ENCODE measurements around the gene EXD3.
A peak's percentile ranks its signal among the peaks of the same experiment; 100 is the strongest.
"Not testable (repeated sequence)": the region's sequence is repeated elsewhere in the genome, so short reads cannot be mapped to it uniquely, and the experiment has no call there.

Gene EXD3, protein sequence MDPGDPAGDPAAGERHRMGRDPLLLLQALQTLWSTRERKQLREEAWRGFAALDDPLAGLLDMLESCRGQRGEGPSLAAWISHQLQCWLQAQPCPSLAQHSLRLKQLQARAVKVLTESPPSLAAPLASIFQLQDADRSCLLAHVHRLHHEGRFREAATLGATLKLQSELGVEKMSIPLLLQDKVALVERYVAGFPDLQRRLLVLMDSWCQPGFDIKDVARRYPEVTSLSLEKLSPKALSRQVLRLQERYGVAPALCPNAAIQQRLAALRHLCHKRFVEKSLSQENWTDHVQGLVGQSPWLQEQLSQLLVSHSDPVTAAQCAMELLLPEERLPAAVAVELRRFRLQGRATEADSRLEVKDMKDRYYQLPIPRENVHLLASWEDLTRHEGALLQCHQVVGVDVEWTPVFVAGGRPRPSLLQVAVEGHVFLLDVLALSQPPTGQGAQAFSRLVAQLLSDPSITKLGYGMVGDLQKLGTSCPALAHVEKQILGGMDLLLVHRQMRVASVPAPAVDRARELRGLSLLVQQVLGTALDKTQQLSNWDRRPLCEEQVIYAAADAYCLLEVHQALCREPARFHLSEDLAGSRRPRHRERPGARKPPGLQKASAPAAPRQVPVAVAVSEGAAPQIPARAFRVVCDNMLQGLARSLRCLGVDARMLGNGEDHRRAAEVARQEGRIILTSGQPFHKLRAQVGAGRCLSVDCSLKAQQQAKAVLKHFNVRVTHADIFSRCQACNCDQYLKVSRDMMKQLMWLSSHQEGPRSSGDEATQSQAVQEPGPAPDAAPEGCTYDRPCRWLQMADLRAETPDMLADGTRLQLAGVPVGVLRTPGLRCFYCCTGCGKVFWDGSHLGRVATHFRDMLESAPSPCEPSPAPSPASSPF

DNA sequence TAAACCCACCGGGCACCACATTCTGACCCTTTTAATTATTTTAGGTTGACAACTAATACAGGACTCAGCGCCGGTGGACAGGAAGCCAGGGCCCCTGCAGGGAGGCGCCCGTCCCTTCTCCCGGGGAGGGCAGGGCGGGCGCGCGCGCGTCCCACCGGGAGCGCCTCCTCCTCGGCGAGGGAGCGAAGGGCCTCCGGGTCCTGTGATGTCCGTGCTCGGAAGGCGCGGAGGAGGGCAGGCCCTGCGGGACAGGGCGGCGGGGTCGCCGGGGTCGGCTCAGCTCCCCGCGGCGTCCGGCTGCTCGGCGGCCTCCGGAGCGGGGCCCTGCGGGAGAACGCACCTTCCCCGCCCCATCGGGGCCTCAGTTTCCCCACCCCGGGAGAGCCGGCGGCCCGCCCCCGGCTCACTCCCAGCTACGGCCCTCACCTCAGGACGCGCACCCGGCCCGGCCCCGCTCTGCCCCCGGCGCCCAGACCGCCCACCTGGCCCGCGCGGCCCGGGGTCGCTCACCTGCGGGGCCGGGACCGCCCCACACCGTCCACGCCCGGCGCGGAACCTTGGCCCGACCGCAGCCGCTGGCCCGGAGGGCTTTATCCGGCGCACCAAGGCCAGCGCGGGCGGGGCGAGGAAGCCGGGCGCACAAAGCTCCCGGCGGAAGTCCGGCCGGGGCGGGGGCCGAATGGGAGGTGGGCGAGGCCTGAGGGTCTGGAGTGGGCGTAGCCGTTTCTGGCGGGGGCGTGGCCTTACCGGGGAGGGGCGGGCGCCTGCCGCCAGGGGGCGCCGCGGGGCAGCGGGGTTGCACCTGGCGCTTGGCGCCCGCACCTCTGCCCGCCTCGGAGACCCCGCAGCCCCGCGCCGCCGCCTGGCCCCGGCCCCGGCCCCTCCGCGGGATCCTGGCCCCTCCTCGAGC is at the start of gene EXD3, which contains the start of gene NOXA1:
Gene EXD3 (minus strand): TSS at position 559 of the 910 bp plus-strand sequence. CDS start 27,805 bp downstream, outside the sequence.
Gene NOXA1 (plus strand): TSS at position 790 of the 910 bp plus-strand sequence. CDS start 137 bp downstream, outside the sequence.
- peak; percentile 95 for DNase-seq

GRCh38 chr9:137470785-137471184 is 47.8 kb upstream of the EXD3 start:
- DNase-seq: no peak

DNA sequence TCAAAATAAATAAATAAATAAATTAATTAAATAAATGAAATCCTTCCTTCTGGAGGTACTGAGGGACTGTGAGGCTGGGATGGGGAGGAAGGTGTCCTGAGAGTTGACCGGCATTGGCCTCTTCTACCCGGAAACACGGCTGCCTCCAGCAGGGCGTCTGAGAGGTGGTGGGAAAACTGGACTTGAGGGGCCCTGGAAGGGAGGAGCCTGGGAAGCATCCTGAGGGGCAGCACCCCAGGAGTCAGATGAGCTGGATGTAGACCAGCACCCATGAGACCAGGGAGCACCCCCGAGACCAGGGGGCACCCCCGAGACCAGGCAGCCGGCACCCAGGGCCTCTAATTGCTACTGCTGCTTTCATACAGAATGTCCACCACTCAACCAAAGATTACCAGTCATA is 44.9 kb upstream of the EXD3 start:
- DNase-seq: no peak

DNA sequence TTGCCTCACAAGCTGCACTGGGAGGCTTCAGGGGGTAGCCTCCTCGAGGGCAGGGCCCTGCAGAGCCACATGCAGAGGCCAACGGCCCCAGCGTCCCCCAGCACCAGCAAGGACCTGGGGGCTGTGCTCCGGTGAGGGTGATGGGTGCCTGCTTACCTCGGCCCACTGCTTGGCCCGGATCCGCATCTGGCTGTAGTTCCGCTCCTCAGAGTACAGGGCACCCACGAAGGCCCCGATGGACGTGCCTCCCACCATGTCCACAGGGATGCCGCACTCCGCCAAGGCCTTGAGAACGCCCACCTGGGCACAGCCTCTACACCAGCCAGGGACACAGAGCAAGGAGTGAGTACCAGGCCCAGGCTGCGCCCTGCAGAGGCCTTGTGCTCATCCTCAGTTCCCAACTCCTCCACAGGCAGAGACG is 44.2 kb upstream of the EXD3 start:
- DNase-seq: no peak

- DNase-seq: not testable (repeated sequence)
Observed at GRCh38 chr9:137466389-137467085, 43.6 kb upstream of the EXD3 start.

DNA sequence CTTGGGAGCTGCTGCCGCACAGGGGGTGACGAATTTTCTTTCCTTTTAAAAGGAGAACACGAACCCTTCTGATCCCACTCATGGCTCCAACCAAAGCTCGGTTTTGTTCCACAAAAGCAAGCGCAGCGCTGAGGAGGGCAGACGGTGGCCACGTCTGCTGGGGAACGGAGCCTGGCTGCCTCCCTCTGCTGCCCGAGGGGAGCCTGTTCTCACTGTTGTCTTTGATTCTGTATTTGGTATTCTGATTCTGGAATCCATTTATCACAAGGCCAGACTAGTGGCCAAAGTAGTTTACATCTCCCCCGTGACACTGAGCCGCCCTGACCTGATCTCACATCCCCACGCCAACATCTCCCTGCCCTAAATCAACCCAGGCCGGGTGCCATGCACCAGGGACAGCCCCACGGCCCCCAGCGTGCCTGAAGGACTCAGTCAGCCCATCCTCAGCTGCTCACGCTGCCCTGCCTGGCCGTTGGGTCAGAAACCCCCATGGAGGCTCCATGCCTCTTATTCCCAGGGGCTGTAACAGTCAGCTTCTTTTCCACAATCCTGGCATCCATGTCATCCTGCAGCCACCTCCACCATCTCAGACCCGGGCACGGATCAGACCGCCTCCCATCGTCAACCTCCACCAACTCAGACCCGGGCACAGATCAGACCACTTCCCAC is 42.9 kb upstream of the EXD3 start:
- DNase-seq: no peak

- DNase-seq: no peak
Observed at GRCh38 chr9:137465000-137465719, 42.2 kb upstream of the EXD3 start.

- no peak for DNase-seq
Observed at GRCh38 chr9:137464291-137464999, 41.5 kb upstream of the EXD3 start.

- DNase-seq: no peak
Observed at GRCh38 chr9:137463931-137464290, 40.9 kb upstream of the EXD3 start.

DNA sequence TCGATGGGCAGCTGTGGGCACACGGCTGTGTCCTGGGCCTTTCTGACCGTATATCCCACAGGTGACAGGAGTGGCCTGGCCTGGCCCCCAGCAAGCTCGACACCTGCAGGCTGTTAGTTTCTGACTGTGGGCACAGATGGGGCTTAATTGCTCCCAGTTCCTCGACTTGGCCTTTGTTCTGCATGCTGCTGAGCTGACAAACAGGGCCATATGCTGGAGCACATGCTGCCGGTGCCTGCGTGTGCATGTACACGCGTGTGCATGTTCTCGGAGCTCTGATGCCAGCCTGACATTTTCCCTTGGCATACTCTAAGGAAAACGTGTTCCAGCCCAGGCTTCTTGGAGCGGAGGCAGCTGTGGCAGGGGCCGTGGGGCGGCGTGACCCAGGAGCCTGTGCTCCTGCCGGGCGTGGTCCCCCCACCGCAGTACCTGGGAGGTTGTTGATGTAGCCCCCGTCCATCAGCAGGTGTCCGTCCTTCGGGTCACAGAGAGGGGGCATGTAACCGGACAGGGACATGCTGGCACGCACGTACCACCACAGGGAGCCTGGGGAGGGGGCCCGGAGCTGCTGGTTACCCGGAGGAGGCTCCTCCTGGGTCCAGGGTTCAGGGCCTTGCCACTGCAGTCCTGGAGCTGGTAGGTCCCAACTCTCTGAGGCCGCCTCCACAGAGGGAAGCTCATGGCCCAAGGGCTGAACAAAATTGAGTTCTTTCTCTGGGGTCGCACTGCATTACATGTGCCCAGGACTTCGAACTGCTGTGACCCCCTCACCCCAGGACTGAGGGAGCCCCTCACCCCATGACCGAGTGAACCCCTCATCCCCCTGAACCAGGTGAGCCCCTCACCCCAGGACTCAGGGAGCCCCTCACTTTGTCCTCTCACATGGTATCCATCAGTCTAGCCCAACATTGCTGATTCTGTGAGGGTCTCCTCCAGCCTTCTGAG is 40.3 kb upstream of the EXD3 start:
- DNase-seq: no peak

GRCh38 chr9:137462396-137462985 is 39.5 kb upstream of the EXD3 start:
- DNase-seq: no peak

DNA sequence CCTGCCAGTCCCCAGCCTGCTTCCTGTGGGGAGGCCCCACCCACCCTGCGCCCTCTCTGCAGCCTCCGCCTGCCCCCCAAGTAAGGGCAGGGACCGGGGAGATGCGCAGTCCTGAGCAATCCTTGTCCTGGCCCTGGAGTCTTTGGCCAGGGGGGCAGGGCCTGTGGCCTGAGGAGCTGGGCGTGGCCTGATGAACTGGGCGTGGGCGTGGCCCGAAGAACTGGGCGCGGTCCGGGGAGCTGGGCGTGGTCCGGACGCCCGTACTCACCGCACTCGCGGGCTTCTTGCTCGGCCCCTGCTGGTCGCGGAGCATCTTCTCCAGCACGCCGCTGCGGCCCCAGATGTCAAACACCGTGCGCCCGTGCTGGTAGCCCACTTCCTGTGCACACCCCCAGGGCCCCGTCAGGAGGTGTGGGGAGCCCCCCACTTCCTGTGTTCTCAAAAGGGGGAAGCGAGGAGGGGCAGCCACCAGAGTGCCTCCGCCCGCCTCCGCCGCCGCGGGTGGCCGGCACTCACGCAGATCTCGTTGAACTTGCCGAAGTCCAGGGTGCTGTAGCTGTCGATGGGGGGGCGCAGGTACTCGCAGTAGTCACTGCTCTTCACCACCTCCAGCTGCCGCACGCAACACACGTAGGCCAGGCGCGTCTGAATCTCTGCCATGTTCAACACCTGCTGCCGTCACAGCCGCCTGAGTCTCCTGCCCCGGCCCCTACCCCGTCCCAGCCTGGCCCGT is 38.9 kb upstream of the EXD3 start:
- peak; percentile 62 for DNase-seq

DNA sequence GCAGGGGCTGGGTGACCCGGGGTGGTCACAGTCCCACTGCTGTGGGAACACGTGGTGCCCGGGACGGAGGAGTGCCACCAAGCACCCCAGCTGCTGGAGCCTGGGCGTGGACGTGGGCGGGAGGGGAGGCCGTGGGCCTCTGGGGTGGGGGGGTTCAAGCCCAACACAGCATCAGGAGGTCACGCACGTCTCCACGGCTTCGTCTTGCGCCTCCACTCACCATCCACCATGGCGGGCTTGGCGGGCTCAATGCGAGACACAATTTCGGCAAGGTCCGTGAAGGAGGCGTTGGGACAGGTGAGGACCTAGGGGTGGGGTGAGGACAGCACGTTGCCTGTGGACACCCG is 38.3 kb upstream of the EXD3 start:
- DNase-seq: no peak

DNA sequence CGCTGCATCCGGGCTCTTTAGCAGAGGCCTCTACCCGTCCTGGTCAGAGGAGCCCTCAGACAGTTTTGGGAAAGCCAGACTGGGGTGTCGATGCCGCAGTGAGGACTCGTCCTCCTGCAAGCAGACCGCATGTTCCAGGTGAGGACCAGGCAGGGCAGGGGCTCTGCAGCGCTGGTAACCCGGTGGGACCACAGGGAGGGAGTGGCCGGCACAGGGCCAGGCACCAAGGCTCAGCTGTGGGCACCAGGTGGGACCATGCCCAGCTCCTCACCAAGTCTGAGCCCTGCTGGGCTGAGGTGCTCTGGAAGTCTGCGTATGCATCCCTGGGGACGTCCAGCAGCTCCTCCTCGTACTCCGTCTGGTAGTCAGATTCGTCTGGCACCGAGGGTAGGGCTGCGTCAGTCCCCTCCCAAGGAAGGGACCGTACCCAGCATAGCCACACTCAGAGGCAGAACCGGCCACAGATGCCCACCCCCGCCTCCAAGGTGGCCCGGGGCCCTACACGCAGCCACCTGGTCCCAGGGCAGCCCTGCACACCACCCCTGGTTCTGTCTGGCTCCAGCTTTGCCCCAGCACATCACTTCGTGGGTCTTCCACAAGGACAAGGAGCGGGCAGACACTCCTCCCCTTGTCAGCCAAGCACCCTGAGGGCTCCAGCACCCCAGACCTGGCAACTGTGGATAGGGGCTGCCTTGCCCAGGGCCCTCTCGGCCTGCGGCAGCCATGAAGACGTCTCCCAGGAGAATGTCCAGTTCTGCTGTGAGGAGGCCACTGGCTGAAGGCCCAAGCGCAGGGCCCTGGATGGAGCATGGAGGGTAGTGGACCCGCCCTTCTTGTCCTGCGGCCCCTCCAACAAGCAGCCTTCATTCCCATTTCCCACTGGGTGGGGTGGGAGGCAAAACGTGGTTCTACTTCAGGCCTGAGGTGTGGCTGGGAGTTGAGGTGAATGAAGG is 37.7 kb upstream of the EXD3 start:
- DNase-seq: no peak

DNA sequence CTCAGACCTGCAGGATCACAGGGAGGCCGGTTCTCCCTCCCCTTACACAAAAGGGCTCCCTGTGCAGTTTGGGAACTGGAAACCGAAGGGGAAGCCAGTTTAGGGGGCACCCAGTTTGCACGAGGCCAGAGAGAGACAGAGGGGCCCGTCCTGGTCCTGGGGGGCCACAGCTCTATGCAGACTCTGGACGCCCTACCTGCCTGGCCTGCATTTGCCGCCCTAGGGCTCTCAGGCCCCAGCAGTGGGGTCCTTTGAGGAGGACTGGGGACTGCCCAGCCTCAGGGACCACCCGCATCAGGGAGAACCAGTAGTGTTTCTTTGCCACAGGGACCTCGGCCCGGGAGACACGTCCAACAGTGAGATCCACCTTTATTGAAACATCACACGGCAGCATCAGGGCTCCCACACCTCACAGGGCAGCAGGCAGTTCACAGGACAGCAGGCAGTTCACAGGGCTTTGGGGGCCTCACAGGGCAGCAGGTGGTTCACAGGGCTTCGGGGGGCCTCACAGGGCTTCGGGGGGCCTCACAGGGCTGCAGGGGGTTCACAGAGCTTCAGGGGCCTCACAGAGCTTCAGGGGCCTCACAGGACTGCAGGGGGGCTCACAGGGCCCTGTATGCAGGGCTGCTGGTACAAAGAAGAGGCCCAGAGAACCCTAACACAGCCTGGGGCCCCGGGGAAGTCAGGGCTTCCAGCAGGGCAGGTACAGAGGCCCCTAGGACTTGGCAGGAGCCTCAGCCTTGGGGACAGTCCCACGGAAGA is 36.8 kb upstream of the EXD3 start:
- DNase-seq: peak; percentile 44

- peak; percentile 94 for DNase-seq
Observed at GRCh38 chr9:137459152-137459600, 36.2 kb upstream of the EXD3 start, which contains the start of gene NSMF. Gene NSMF (minus strand): TSS chr9:137459334. CDS start chr9:137459102, 232 bp downstream.
